GM19463 (cell line): ENCODE data around the gene SLC17A3.

Experiments used
- ATAC-seq: cut with Tn5 transposase; IDR thresholded peaks from one replicate; pipeline ENCODE4 v1.9.1; 2021; ENCODE audit warnings: mild to moderate bottlenecking, moderate library complexity; ENCODE audit not compliant: unreplicated experiment

Gene SLC17A3

DNA sequence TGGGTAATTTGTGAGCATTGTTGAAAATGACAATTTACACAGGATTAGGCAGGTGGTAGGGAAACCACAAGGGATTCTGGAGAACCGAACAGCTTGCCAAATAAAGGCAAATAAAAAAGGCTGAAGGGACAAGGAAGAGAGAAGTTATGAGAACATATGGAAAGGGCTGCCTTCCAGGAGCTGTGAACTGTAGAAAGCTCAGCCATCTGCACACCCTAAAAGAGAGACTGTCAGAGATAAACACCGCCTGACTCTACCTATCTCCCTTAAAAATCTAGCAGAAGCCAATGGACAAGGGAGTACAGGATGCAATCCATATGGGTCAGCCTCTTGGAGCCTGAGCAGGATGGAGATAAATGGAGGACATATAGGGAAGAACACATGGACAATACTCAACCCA lies 29.5 kb downstream of the SLC17A3 start:
- no peak for ATAC-seq

DNA sequence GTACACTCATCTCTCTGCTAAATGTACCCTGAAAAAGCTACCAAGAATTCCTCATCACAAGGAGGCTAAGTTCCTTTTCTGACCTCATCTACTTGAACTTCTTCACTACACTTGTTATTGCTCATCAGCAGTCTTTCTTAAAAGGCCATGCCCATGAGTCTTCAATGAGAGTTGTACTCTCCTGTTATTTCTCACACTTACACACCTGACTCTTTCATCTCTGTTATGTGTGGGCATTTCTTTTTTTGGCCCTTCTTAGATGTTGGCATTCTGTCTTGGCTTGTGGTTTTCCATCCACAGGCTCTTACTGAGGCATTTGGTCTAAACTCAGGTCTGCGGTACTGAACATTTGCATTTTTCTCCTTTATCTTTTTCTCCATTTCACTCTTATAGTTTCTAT lies 31.5 kb downstream of the SLC17A3 start:
- no peak for ATAC-seq

DNA sequence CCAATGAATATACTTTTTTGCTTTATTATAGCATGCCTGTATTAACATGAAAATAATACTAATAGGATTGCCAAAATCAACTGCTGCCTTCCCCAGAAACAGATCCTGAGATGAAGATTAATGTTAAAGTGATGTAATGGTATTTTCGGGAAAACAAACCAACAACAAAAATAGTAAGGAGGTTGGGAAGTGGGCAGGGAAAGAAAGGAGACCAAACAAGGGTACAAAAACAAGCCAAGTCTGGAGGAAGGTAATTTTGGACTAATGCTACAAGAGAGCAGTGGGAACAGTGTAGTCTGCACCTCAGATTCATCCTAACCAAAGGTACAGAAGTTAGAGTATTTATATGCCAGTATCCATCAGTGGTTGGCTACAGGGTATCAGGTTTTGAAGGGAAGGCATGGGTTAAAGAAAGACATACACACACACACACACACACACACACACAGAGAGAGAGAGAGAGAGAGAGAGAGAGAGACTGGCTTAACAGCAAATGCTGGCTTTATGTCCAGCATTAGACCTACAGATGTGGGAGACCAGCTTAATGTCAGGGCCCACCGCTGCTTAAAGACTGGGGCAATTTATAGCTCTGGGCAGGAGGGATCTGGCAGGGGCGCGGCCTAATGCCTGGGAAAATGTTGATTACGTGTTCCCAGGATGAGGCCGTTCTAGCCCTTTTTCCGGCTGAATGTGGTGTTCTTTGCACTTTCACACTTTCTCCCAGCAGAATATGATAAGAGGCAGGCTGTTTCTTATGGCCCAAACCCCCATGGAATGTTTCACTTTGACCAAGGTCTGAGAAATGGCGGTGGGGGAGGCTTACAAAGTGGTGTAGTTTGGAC lies 38.4 kb downstream of the SLC17A3 start:
- no peak for ATAC-seq

DNA sequence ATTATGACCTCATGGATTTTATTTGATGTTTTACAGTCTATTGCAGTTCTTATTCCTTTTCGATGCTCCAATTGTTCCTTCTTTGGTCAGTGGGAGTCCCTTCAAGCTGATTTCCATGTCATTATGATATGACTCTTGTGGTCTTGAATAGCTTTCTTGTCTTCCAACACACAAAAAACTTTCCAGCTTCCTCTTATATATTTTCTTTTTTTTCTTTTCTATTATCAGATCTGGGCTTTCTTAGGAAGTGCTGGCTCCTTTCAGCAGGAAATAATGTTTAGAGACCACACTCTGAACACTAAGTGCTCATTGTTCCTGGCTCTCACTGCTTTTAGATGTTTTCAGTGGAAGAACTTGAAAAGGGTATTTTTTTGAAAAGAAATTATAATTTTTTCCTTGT lies 39.1 kb downstream of the SLC17A3 start:
- ATAC-seq = no peak

DNA sequence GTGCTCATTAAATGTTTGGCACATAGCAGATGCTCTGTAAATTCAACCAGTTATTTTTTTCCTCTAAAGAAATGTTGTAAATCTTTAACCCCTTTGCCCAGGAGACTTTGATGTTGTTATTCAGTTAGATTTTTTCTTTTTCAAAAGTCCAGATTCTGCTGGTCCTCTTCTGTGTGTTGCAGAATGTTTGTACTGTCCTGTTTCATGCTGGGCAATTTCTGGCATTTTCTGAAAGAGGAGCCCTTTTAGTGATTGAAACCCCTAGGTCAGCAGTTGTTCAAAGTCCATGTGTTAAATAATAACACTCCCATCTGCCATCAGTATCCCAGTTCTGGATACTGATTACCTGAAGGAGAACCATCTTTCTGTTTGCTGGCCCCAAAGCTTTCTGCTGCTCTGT lies 40.9 kb downstream of the SLC17A3 start:
- ATAC-seq = no peak

DNA sequence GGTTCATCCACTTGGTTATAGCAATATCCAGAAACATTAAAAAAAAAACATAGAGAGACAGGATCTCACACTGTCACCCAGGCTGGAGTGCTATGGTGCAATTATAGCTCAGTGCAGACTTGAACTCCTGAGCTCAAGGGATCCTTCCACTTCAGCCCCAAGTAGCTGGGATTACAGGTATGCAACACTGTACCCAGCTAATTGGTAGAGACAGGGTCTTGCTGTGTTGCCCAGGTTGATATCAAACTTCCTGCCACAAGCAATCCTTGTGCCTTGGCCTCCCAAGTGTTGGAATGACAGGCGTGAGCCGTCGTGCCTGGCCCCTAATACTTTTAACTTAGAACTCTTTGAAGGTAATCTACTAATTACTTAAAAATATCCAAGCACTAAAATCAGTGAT lies 41.4 kb downstream of the SLC17A3 start:
- ATAC-seq = no peak

DNA sequence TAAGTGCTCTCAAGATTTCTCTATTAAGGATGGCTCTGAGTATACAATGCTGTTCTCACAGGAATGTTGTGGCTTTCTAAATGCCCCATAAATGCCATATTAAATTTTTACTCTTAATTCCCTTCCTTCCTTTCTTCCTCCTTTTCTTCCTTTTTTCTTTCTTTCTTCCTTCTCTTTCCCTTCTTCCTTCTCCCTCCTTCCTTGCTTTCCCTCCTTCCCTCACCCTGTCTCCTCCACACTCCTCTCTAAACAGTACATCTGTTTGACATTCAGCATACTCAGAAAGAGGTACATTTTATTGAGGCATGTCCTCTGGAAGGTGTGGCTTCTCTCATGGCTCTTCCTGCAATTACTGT lies 41.8 kb downstream of the SLC17A3 start:
- ATAC-seq = no peak

DNA sequence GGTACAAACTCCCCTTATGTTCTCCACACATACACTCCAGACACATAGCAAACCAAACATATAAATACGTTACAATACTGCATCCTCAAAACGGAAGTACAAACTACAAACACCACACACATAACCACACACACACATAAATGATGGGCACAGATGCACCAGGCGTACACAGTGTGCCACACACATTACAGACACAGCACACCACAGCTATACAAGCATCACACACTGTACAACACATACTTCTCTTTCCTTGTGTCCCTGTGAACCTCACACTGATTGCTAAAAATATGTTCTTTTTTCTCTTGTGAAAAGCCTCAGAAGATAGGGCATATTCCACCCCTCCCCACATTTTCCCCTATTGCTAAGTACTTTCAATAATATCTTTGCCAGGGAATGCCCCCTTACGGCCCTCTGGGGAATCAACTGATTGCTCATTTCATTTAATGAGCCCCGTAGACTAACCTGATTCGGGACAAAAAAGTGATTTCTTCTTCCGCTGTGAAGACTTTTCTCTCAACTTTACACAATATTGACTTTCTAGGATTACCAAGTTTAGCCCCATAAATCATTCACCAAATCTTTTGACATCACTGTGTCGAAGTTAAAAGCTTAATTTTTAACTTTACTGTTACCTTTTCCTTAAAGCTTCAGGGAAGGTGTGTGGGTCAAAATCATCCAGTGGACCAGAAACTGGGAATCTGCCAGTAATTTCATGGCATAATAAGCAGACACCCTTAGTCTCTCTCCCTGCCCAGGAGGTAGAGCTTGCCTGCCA lies 42.3 kb downstream of the SLC17A3 start, which contains the start of gene SLC17A1:
Gene SLC17A1, minus strand, starts transcription at position 521 of the 775 bp plus-strand sequence. CDS start 1,495 bp downstream, outside the sequence.
- no peak for ATAC-seq

DNA sequence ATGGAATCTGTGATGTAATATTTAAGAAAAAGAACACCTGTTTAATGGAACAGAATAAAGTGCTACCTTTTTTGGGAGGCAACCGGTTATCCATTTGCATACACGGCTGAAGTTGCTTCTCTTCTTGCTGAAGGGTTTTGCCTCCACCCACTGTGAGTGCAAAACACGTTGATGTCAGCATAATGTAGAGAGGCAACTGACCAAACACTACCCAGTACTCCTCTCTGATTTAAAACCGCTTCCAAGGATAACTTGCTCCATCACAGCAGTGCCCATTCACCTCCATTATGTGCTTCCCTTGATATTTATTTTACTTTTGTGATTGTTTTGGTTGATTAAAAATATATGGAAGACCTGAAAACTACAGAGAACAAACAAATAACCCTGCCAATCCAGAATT lies 43.6 kb downstream of the SLC17A3 start:
- ATAC-seq = no peak

DNA sequence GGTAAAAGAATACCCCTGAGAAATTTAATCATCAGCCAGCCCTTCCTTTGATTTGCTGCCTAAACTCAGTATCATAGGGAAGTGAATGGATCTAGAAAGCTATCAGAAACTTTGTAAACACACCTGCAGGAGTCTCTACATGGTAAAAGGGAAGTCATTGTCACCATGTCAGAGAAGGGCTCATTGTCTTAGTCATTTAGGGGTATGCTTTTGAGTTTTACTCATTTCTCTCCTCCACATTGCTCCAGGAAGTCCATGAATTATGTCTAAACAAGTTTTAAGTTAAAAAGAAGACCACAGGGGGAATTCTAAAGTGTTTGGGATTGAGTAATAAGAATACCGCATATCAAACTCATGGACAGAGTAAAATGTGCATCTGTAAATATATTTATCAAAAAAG lies 44.7 kb downstream of the SLC17A3 start:
- ATAC-seq = peak; percentile 62

DNA sequence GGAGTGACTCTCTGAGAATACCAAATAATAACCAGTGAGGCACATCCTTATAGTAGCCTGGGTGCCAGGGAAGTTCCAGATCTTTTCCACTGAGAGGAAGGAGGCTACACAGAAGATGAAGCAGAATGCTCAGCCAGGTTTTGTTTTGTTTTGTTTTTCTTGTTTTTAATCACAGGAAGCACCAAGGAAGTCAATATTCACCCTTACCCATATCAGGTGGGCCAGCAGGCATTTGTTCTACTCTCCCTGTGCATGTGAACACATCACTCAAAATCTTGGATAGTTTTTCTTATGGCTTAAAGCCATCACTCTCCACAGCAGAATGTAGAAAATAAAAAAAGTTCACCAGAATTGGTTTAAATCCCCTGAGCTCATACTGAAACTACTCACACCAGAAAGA lies 52.7 kb downstream of the SLC17A3 start:
- no peak for ATAC-seq

DNA sequence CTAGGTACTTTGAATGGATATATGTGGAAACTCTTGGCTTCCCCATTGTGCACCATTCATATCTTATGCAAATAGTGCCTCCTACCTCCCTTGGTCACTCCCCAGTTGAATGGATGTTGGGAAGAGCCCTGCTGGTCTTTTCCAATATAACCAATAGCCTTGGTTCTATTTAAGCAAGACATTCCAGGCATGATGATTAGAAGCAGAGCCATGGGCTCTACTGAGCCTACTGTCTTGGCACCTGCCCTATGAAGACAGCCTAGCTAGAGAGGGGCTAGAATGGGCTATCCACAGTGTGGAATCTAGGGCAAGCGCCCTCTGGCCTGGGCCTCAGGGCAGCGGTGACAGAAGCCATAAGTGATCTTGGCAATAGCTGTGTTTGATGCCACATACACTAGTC lies 57.8 kb downstream of the SLC17A3 start:
- no peak for ATAC-seq

DNA sequence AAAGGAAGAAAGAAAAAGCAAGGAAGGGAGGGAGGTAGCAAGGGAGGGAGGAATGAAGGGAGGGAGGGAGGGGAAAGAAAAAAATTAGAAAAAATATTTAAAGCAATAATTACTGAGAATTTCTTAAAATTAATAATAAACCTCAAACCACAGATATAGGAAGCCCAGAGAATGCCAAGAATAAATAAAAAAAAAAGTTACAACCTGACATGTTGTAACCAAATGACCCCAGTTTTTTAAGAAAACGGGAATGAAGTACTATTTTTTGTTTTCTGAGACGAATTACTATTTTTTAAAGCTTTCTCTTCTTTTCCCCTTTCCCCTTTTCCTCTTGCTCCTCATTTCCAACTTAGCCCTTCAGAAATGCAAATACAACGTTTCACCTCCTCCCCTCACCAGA lies 58.8 kb downstream of the SLC17A3 start:
- no peak for ATAC-seq

DNA sequence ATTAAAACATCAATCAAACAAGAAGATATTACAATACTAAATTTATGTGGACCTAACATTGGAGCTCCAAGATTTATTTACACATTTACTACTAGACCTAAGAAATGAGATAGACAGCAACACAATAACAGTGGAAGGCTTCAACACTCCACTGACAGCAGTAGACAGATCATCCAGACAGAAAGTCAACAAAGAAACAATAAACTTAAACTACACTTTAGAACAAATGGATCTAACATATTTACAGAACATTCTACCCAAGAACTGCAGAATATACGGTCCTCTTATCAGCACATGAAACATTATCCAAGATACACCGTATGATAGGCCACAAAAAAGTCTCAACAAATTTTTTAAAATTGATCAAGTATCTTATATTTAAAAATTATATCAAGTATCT lies 69.2 kb downstream of the SLC17A3 start:
- no peak for ATAC-seq

DNA sequence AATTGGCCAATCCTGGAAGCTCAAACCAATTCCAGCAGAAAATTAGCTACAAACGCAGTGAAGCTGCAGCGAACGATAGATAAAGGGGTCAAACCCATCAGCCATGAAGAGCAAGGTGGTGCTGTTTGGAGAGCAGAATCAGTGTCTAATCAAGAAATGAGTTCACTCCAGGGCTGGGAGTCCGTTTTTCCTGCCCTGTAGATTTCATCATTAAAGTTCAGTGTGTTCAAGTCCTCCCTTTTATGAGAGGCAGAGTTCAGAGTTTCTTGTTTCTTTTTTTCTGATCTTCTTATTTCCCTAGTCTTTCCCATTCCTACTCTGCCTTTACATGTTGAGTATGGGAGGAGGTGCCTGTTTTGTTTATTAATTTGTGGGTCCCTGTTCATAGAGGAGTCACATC lies 72.6 kb downstream of the SLC17A3 start:
- ATAC-seq = no peak
